ENCODE results near the gene CLDND2.

- TF ChIP-seq ATF2 (tag by site-specific recombination; IDR thresholded peaks at IDR 0.05; ENCODE audit: low read depth) (no peak), MZF1 (tag by site-specific recombination; IDR thresholded peaks at IDR 0.05; ENCODE audit: borderline replicate concordance) (no peak)
These were observed 42.4 kb downstream of the CLDND2 start for GRCh38 chr19:51326216-51327065.
